GM21786 (cell line): ENCODE results near the gene MAST4.
"Not testable (repeated sequence)": the region's sequence is repeated elsewhere in the genome, so short reads cannot be mapped to it uniquely, and the experiment has no call there.

ENCODE experiments used
- ATAC-seq: cut with Tn5 transposase; IDR thresholded peaks from one replicate; pipeline ENCODE4 v1.9.1; 2021; ENCODE audit not compliant: unreplicated experiment

Gene MAST4

GRCh38 chr5:66741394-66741793 is 145.2 kb downstream of the MAST4 start:
- no peak for ATAC-seq

- no peak for ATAC-seq
Observed at GRCh38 chr5:66742083-66742895, 146.1 kb downstream of the MAST4 start.

DNA sequence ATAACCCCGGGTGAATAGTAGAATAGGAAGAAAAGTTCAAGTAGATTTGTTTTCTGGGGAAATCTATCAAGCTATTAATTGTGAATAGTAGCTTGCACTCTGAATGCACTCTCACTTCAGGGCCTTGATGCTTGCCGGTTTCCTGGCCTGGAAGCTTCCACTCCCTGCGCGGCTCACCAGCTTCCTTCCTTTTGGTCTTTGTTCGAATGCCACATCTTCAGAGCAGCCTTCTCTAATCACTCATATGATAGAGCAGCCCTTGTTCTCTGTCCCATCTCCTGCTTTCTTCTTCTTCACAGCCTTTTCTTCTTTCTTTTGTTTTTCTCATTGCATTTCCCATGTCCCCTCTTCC is 146.7 kb downstream of the MAST4 start:
- ATAC-seq = no peak

- ATAC-seq = no peak
Observed at GRCh38 chr5:66743344-66743743, 147.2 kb downstream of the MAST4 start.

DNA sequence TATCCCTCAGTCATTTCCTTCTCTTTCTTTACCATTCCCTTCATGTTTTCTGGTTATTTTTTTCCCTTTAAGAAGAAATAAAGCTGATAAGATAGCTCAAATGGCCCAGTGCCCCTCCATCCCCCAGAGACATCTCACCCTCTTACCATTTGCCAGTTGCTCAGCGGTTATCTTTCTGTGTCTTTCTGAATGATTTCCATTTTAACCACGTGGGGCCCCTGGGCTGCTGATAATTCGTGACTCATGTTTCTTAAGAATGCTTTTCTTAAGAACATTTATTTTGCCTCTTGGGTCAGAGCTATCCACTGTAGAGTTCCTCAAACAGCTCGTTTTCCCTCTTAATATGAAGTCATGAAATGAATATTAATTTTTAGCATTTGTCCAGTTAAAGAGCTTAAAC is 147.8 kb downstream of the MAST4 start:
- ATAC-seq = no peak

- ATAC-seq = no peak
Observed at GRCh38 chr5:66745297-66745696, 149.1 kb downstream of the MAST4 start.

DNA sequence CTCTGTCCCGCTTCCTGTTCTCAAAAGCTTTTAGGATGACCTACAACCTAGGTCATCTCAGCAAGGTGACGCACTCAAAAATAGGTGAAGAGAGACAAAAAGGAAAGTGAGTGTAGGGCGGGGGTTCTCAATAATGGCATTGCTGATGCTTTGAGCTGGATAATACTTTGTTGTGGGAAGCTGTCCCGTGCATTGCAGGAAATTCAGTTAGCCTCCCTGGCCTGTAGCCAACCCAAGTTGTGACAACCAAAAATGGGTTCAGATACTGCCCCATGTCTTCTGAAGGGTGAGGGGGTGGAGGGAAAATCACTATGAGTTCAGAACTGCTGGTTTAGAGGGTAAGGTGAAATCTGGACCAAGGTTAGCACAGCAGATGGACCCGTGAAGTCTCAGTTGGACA is 151.4 kb downstream of the MAST4 start:
- ATAC-seq = no peak

DNA sequence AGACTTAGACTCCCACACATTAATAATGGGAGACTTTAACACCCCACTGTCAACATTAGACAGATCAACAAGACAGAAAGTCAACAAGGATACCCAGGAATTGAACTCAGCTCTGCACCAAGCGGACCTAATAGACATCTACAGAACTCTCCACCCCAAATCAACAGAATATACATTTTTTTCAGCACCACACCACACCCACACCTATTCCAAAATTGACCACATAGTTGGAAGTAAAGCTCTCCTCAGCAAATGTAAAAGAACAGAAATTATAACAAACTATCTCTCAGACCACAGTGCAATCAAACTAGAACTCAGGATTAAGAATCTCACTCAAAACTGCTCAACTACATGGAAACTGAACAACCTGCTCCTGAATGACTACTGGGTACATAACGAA is 156.5 kb downstream of the MAST4 start:
- not testable (repeated sequence) for ATAC-seq

DNA sequence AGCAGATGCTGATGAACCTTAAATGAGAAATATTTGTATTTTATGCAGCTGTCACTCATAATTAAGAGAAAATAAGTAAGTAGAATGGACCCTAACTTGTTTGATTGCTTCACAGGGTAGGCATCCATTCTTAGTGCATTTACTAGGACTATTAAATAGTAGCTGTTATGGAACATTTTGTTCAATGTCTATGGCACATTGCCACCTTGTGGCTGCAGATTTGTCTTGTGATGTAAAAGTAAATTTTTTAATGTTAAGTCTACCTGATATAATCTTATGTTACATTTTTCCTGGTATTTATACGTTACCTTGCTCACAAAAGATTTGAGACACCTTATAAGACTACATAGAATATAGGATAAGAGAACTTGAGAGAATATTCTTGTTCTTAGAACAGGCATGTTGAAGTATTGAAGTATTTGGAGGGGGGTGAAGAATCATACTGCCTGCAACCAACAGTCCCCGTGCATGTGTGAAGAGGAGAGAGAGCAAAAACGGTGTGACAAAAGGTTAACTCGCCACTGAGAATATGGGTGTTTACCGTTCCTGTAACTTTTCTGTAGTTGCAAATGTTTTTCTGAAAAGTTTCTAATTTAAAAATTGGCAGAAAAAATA is 161.1 kb downstream of the MAST4 start:
- ATAC-seq = no peak

- ATAC-seq = no peak
Observed at GRCh38 chr5:66757834-66758371, 161.7 kb downstream of the MAST4 start.

DNA sequence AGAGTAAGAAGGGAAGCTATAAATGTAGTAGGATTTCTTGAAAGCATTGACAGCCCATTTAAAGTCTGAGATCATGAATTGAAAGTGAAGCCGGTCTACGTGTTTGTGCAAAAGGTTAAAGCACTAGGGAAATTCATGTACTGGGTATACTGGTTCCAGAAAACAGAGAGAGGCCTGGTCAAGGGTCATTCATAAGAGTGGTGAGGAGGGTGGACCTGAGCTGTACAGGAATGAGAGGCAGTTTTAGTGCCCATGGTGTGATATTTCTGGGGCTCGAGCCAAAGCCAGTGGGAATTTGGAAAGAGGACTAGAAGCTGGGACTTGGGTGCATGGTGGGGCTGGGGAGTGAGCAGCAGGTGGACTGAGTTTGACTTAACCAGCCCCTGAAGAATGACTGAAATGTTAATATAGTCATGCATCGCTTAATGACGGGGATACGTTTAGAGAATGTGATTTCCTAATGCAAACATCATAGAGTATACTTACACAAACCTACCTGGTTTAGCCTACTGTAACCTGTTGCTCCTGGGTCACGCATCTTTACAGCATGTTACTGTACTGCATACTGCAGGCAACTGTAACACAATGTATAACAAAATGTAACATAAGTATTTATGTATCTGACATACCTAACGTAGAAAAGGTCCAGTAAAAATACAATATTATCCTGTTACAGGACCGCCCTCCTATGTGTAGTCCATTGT is 173.0 kb downstream of the MAST4 start:
- no peak for ATAC-seq

DNA sequence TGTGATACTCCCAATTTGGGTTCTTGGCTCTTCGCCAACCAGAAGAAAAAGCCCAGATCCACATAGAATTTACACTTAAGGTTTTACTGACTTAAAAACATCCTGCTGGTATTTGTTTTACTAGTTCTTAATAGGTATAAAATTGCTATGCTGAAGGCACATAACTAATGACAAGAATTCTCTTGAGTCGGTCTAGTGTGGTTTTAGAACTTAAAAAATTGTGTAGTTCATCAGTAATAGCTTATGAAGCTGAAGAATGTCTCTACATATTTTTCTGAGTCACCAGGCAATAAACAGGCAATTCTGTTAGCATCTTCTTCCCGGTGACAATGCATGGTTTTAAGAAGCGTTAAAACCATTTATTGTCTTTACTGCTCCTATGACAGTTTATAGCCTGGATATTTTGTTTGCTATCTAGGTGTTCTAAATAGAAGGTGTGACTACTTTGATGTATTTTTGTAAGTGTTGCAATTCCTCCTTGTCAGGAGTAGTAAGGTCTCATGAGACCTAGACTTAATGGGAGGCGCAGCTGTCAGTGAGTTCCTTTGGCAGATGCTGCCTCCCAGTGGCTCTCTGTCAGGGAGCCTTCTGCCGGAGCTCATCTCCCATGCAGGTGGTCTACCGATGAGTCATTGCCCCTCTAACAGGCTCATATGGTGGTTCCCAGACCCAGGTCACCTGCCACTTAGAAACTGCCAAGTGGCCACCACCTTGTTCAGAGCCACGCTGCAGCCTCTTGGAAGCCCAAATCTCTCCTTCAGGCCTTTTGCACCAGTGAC is 173.8 kb downstream of the MAST4 start:
- ATAC-seq = no peak

DNA sequence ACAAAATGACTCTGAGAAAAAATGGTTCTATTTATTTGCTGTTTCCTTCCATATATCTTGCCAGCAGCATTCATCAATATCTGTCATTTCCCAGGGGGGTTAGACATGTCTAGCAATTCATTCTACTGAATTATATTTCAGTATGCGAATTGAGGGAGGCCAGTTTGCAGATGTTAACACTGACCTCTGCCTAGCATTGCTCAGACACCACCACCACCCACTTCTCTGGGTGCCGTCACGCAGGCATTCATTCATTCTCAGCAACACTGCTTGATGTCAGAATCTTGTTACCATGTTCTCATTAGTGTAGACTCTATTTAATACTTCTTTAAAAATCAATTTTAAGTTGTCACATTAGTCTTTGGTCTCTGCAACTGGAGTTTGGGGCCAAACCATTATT is 181.7 kb downstream of the MAST4 start:
- no peak for ATAC-seq

DNA sequence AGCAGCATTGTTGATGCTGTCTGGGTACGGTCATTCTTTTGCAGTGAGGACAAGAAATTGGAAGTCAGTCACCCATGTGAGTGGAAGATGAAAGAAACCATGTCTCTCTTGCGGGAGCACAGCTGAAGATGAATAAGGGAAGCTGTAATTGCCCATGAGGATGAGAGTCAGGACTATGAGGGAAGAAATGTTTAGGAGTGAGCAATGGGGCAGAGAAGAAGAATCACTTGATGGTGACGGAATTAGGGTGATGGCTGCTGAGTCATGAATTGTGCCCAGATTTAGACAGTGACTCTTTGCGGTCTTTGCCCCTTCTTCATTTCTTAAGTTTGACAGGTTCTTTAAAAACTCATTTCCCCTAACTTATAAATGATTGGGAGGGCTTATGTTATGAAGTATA is 183.3 kb downstream of the MAST4 start:
- ATAC-seq = no peak

DNA sequence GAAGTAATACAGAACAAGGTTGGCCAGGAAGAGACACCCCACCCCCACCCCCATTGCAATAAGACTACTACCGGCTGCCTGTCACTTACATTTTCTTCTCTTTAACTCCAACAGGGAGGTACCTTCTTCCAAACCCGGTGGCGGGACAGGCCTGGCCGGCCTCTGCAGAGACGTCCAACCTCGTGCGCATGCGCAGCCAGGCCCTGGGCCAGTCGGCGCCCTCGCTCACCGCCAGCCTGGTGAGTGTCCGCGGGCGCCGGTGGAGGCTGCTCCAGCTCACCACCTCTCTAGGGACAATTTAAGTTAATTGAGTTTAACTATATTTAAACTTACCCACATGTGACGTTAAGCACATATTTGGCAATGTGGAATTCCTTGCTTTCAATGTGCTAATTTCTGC is 192.4 kb downstream of the MAST4 start:
- no peak for ATAC-seq

GRCh38 chr5:66789434-66789833 is 193.2 kb downstream of the MAST4 start:
- no peak for ATAC-seq

GRCh38 chr5:66793049-66793448 is 196.9 kb downstream of the MAST4 start:
- no peak for ATAC-seq

- no peak for ATAC-seq
Observed at GRCh38 chr5:66795682-66796081, 199.5 kb downstream of the MAST4 start.

DNA sequence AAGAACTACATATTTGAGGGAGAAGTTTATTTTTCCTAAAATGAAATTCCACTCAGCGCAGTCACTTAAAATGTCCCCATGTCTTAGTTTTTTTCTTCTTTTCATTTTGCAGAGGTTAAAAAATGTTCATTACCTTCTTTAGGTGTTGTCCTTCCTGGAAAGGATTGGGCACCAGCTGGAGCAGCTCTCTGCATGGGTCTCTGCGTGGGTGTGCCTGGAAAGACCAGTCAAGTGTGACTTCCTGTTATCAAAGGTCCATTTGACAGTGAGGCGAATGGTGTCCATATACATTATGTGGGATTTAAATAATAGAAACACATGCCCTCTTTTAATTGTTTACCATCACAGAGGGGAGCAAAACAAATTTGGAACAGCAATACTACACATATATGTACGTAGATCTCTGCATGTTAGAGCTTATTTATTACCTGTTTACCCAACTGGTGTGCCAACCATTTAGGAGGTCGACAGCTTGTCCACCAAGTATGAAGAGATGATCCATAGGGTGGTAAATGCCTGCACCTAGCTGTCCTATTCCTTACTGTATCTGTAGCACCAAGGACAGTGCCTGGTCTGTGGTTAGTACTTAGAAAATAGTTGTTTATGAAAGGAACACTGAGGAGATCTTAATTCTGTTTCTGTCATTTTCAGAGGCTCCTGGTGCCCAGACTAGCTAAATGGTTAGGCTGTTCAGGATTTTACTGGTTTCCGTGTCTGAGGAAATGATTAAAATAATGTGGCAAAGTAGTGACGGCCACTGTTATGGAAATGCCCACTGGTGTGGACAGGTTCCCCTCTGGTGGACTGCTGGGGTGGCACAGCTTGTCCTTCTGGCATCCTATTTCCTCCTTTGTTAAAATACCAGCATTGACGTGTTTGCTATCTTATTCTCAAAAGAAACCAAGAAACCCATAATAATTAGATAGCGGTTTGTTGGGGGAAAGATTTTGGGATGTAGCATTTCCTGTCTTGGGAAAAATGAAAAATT is 200.4 kb downstream of the MAST4 start:
- ATAC-seq = no peak

DNA sequence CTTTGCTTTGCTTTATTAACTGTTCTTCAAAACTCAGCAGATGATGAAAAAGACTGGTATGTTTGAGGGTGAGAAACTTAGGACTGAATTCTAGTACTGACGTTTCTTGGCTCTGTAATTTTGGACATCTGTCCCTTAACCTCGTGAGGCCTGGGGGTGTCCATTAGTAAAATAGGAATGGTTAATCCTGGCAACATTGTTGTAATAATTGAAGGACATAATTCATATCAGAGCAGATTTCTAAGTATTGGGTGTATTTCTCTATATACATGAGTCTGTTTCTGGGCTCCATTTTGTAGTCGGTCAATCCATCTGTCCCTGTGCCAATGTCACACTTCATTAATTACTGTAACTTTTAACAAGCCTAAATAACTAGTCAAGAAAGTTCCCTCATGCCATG is 206.7 kb downstream of the MAST4 start:
- ATAC-seq = no peak
